COR-L47 (cell line): ENCODE measurements around the gene CTTNBP2.

ENCODE experiments used
- DNase-seq: peaks from one replicate; lab custom pipeline; 2025; lab: John Stamatoyannopoulos, UW

Gene CTTNBP2

DNA sequence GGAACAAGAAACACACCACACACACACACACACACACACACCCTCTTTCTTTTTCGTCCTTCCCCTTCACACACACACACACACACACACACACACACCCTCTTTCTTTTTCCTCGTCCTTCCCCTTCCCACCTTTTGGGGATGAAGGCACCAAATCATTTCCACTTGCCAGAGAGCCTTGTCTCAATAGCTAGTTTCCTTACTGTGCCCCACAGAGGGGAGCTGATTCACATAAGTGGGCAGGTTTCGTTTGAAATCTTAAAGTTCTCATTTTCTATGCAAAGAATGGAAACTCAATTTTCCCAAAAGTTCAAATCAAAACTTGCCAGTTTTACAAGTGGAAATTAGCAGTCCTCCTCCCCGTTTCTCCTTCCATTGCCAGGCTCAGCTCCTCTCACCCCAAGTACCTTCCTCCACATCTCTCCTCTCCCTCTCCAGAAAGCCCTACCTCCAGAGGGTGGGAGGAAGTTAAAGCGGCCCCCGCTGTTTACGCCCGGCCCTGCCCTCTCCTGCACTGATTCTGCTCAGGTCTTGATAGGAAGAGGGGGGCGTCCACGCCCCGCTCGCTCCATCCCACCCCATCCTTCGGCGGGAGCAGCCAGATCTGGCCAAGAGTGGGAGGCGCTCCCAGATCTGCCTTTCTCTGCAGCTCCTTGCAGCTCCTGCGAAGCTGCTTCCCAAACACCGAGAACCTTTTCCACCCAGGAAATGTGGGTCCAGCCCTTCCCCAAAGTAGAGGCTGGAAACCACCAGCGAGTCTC lies 1.3 kb downstream of the CTTNBP2 start:
- no peak for DNase-seq

GRCh38 chr7:117871401-117871777 lies 1.9 kb downstream of the CTTNBP2 start:
- no peak for DNase-seq

GRCh38 chr7:117870448-117871130 lies 2.7 kb downstream of the CTTNBP2 start:
- DNase-seq = no peak

- no peak for DNase-seq
These were observed 3.9 kb downstream of the CTTNBP2 start for GRCh38 chr7:117869374-117869773.

GRCh38 chr7:117863618-117864017 lies 9.6 kb downstream of the CTTNBP2 start:
- DNase-seq = no peak

GRCh38 chr7:117862378-117862777 lies 10.9 kb downstream of the CTTNBP2 start:
- DNase-seq = no peak

DNA sequence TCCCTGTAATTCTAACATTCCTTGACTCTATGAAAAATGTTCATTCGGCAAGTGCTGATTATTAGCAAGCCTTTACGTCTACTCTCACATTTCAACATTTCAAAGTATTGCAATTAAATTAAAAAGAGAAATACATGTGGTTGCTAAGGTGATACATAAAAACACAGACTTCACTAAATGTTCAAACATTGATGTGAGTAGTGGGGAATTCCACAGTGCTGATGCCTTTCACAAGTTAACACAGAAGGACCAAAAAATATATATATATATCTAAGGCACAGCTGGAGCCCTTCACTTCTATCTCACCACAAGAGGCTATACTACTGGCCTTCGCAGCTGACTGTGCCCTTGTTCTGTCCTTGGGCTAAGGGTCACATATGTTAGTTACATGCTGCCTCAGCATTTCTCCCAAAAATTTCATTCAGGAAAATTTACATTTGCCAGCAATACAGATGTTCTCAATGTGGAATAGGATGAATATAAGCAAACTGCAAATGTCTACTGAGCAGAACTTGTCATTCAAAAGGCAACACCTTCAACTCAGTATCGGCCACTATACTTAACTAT lies 13.9 kb downstream of the CTTNBP2 start:
- DNase-seq = no peak

DNA sequence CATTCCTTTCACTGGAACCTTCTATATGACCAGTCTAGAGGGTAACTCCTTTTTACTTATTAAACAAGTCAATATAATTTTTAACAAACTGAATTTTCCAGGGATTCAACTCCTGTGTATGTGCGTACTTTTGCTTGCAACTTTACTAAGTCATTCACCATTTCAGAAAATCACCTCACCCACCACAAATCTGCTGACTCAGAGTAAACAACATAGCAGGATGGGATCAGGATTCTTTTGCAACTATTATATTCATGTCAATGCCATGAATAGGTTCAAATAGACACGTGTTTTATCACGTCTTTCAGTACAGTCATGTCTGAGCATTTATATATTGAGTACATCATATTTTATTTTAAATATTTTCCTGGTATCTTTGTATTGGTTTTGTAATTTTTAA lies 14.5 kb downstream of the CTTNBP2 start:
- DNase-seq = no peak

DNA sequence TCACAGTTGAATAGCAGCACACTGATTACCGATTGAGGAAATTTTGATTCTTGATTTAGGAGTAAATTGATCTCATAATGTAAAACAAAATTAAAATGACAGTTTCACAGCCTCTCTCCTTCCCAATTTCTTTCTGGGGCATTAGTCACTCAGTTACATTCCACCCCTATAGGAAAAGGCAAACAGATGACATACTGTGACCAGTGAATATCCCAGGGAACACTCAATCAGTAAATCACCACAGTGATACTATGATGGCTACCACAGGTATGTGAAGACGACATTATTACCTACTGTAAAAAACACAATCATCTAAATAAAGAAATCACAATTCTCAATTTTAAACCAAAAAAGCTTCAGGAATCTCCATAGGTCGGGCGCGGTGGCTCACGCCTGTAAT lies 15.5 kb downstream of the CTTNBP2 start:
- DNase-seq = no peak

GRCh38 chr7:117856196-117856595 lies 17.0 kb downstream of the CTTNBP2 start:
- no peak for DNase-seq

DNA sequence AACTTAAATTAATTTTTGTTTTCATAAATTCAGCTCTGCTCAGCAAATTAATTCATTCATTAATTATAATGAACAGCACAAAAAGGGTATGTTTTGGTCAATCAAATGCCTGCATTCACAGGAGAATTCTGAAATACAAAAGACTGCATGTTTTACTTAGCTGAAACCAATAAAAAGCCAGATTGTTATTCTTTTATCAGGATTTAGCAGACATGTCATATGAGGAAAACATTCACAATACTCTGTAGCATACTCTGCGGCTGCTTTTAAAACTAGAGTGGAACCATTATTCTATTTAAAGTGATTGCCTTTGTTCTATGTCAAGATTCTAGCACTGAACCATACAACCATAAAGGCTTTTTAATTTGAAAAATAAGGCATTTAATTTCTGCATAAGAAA lies 19.1 kb downstream of the CTTNBP2 start:
- no peak for DNase-seq

DNA sequence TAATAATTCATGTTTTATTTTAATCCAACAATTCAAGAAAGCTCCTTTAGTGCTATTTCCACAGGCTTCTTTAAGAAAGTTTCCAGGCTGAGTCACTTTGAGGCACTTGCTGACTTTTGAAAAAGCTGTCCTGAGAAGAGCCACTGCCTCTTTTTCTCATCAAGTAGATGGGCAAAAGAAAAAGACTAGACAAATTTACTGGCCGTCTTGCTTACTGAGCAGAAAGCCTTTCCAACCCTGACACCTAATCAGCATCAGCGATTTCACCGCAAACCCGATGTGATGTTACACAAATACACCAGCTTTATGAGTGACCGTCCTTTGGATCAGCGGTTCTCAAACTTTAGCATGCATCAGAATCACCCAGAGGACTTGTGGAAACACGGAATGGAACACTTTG lies 24.3 kb downstream of the CTTNBP2 start:
- no peak for DNase-seq

DNA sequence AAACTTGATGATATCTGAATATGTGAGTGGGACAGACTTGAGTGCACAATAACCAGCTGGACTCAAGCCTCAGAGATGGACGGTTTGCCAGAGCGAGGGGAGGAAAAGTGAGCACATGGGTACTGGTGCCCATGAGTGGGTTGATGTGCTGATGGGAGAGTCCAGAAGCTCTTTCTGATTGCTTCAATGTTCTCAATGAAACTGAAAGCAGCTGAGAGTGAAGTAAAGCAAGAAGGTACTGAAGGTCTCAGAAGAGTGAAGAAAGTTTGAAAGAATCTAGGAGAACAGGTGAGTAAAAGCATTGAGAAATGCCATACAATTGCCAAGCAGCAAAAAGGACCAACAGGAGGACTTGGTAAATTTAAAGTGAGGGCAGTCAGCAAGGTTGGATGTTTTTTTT lies 28.6 kb downstream of the CTTNBP2 start:
- DNase-seq = no peak

DNA sequence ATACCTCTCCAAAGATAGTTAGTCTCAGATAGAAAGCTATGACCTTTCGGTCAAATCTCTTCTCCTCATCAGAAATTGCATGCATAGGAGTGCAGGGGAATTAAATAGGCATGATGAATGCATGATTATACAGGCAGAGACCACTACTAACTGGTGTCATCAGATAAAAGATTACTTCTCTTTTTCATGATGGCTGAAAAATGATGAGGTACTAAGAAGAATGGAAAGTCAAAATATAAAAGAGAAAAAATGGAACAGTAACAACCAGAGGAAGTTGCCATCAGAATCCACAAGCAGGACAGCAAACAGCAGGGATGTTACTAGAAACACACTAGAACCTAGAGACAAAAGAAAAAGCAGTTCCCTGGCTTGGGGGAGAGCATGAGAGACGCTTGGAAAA lies 31.6 kb downstream of the CTTNBP2 start:
- DNase-seq = no peak

- no peak for DNase-seq
These were observed 32.2 kb downstream of the CTTNBP2 start for GRCh38 chr7:117841011-117841410.

DNA sequence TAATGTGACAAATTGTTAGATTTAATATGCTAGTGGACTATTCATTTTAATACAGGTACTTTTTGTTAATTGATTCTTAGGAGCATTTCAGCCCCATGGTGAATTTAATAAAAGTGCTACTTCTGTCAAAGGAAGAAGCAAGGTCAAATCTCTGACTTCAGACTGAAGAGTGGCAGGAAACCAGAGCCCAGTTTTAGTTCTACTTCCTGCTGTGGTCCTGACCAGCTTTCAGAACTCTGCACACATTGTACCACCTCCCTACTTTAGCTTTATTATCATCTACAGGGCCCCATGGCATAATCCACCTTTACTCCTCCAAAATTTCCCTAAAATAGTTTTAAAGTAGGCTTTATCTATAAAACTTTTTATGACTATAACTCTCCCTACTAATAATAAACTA lies 33.7 kb downstream of the CTTNBP2 start:
- no peak for DNase-seq

DNA sequence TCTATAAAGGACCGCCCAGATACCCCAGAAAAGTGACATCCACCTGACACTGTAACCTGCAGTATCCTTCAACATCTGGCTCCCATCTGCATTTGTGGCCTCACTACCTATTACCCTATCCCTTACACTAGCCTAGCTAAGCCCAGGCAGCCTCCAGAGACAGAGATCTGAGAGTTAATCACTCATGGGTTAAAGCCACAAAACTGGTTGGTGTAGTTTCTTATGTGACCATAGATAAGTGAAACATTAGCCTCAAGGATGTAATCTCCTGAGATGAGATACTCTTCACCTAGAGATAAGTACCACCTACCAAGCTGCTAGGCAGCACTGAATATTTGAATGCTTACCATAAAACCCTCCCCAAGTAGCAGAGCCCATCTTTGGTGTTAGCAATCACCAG lies 35.4 kb downstream of the CTTNBP2 start:
- no peak for DNase-seq

- peak; percentile 78 for DNase-seq
These were observed 38.1 kb downstream of the CTTNBP2 start for GRCh38 chr7:117835016-117835664.

DNA sequence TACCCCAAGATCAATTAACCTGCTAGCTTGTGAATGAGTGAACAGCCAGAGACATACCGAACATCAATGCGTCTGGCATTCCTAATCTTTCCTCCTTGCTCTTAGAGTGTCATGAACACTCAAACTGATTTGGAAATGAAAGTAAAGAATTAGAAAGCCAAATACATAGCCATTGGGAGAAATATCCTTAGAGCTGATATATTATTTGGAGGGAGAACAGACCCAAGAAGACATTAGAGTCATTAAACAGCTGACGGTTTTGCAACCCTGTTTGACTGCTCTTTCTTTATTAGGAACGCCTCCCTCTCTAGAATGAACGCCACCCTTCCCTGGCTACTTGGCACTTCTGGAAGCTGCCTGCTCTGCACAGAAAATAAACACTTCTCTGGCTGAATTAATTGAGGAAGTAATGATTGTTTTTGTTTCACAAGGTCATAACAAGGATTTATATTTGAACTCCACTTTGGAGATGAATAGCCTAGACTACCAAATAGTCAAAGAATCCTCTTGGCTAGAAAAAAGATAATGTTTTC lies 42.8 kb downstream of the CTTNBP2 start:
- DNase-seq = peak; percentile 19

GRCh38 chr7:117829450-117830117 lies 43.7 kb downstream of the CTTNBP2 start:
- no peak for DNase-seq

- DNase-seq = no peak
These were observed 44.4 kb downstream of the CTTNBP2 start for GRCh38 chr7:117828825-117829224.

GRCh38 chr7:117827862-117828261 lies 45.4 kb downstream of the CTTNBP2 start:
- peak; percentile 12 for DNase-seq
